Spleen (tissue), 11 donors: Measurements from ENCODE around the gene SIRT3. TPM values are rescaled to one million over a fixed set of nuclear protein-coding genes. Genes with fewer than 3 reads are reported as not detected.

Experiments
- DNase-seq: peaks from one replicate; pipeline ENCODE4 v3.0.0-alpha.2; 2020
- H3K27ac ChIP-seq, 8 donors: fragments of 200-600 bp; sonication (generic) in 7 of 8; 1 replicate in 4 of 8; 2 replicates in 4 of 8; pipeline versions ENCODE4 v1.5.0 to v1.8.0; 2016 to 2021; ENCODE audit warnings: inconsistent platforms in 4 of 8, mild to moderate bottlenecking in 4 of 8, moderate library complexity in 1 of 8
- H3K27me3 ChIP-seq, 7 donors: fragments of 200-600 bp; sonication (generic) in 6 of 7; replicated peaks in 1 of 7; 1 replicate in 4 of 7; 2 replicates in 3 of 7; pipeline versions ENCODE4 v1.5.0 to v1.8.0; 2016 to 2021; ENCODE audit warnings: inconsistent platforms in 3 of 7, mild to moderate bottlenecking in 1 of 7
- H3K36me3 ChIP-seq, 6 donors: fragments of 200-600 bp; sonication (generic) in 5 of 6; 1 replicate in 4 of 6; 2 replicates in 2 of 6; pipeline versions ENCODE4 v1.5.0 to v1.8.0; 2016 to 2021; ENCODE audit warnings: inconsistent platforms in 2 of 6
- H3K4me1 ChIP-seq, 6 donors: fragments of 200-600 bp; sonication (generic) in 5 of 6; 1 replicate in 3 of 6; 2 replicates in 3 of 6; pipeline versions ENCODE4 v1.5.0 to v1.8.0; 2016 to 2021; ENCODE audit warnings: inconsistent platforms in 3 of 6
- H3K4me3 ChIP-seq, 8 donors: fragments of 200-600 bp; sonication (generic) in 7 of 8; 1 replicate in 4 of 8; 2 replicates in 4 of 8; pipeline versions ENCODE4 v1.5.0 to v1.8.0; 2016 to 2021; ENCODE audit warnings: inconsistent platforms in 4 of 8, mild to moderate bottlenecking in 4 of 8, moderate library complexity in 2 of 8
- H3K9me3 ChIP-seq, 8 donors: fragments of 200-600 bp; sonication (generic) in 7 of 8; 1 replicate in 4 of 8; 2 replicates in 4 of 8; pipeline versions ENCODE4 v1.5.0 to v1.8.0; 2016 to 2021; ENCODE audit warnings: inconsistent platforms in 4 of 8
- CTCF ChIP-seq, 11 experiments: fragments of 200-600 bp in 7 of 11; fragments of 450-650 bp in 4 of 11; sonication (generic) in 4 of 11; IDR thresholded peaks in 8 of 11; conservative IDR thresholded peaks in 3 of 11; 1 replicate in 7 of 11; 2 replicates in 4 of 11; pipeline versions ENCODE4 v1.4.0 to v1.8.0; 2016 to 2021; ENCODE audit warnings: antibody characterized with exemption in 11 of 11, inconsistent platforms in 4 of 11, mild to moderate bottlenecking in 1 of 11
- POLR2A ChIP-seq, 3 donors: fragments of 450-650 bp; IDR thresholded peaks; one replicate each; pipeline ENCODE4 v1.5.1; 2017; ENCODE audit warnings: antibody characterized with exemption in 3 of 3, mild to moderate bottlenecking in 1 of 3
- POLR2AphosphoS5 ChIP-seq, 3 donors: sonication (generic); formaldehyde crosslinking; IDR thresholded peaks; one replicate each; pipeline ENCODE4 v1.5.1; 2017; ENCODE audit warnings: antibody characterized with exemption in 3 of 3
- WGBS, 5 donors: extraction: QIAGEN DNeasy Blood & Tissue Kit in 3 of 5; methylation state at CpG; one replicate each; pipeline versions ENCODE4 v1.1.5 to v1.1.7; 2013 to 2018; 5-methylcytosine and 5-hydroxymethylcytosine counted together
- intact Hi-C: fragments of 100-400 bp; cut with DNase I; formaldehyde crosslinking; loops from one replicate; pipeline ENCODE4 v1.15.0; 2023; ENCODE audit warnings: low total_unique reads
- polyA plus RNA-seq, 3 donors: library from polyadenylated mRNA; stranded (reverse); fragments of 200-250 nt; gene quantifications; one replicate each; pipeline ENCODE4 v1.2.1, GENCODE V29; 2013
- total RNA-seq, 7 donors: library from RNA; depleted of rRNA in 3 of 7; stranded (reverse); fragments of >200 nt in 3 of 7; fragmentation: NEBNext Ultra II Directional in 4 of 7; extraction: Animal tissue kit (Norgen Biotek cat#: 25700) in 4 of 7; gene quantifications; one replicate each; pipeline versions ENCODE4 v1.1.0 to v1.2.1, GENCODE V29; 2016 to 2021
- donor health status: healthy with polysubstance abuse.
- donor health status: DM: no; HTN: no; CAD: no; lungs with moderate emphysema.
- donor health status: DM: no; HTN: no; CAD: no.
- donor health status: Bipolar disorder and iron deficiency.
- donor health status: healthy.
- donor health status: DM: no; HTN: no; CAD: no.
- donor health status: DM: yes; HTN: yes; CAD: no.

Gene SIRT3
- total and polyA plus RNA-seq, 10 donors: 11.9 to 28.8 (median 17.5) TPM

GRCh38 chr11:266676-267439 lies 30.7 kb upstream of the SIRT3 start:
- peak overlapping the region in 5 of 8 donors; percentile 21 to 77 (median 60) for H3K27ac ChIP-seq
- intact Hi-C loops: no loop called here
- H3K36me3 ChIP-seq: no peaks in the 10 kb centered on the region
- peak; percentile 83 for DNase-seq
- H3K9me3 ChIP-seq: peaks cover 0 to 14% (median 10%) of the 10 kb centered on the region in 8 donors
- peaks cover 0 to 43% (median 19%) of the 10 kb centered on the region in 6 donors for H3K4me1 ChIP-seq
- no peaks in the 10 kb centered on the region for H3K27me3 ChIP-seq
- WGBS, 5 donors: 67 to 94% (median 74%) methylated on average over 4 to 6 of the region's 13 CpGs
- peak overlapping the region in 1 of 8 donors; percentile 34 for H3K4me3 ChIP-seq
- TF ChIP-seq POLR2AphosphoS5 (IDR thresholded peaks at IDR 0.05): no peak
- no peak for TF ChIP-seq POLR2A (IDR thresholded peaks at IDR 0.05)
- TF ChIP-seq CTCF (IDR thresholded peaks at IDR 0.05 in 8 of 11, conservative IDR thresholded peaks at IDR 0.05 in 3 of 11): no peak

- H3K4me3 ChIP-seq: no peak overlapping the region
- no peak overlapping the region for H3K27ac ChIP-seq
- no peak for TF ChIP-seq POLR2A (IDR thresholded peaks at IDR 0.05)
- no peak for TF ChIP-seq POLR2AphosphoS5 (IDR thresholded peaks at IDR 0.05)
- TF ChIP-seq CTCF (IDR thresholded peaks at IDR 0.05 in 8 of 11, conservative IDR thresholded peaks at IDR 0.05 in 3 of 11): no peak
- no peaks in the 10 kb centered on the region for H3K36me3 ChIP-seq
- no peaks in the 10 kb centered on the region for H3K27me3 ChIP-seq
- 79 to 88% (median 86%) methylated on average over 4 of the region's 4 CpGs for WGBS, 5 donors
- no peak for DNase-seq
- intact Hi-C loops: no loop called here
- H3K9me3 ChIP-seq: peaks cover 0 to 16% (median 10%) of the 10 kb centered on the region in 8 donors
- H3K4me1 ChIP-seq: peaks cover 0 to 16% (median 2%) of the 10 kb centered on the region in 6 donors
Measured at GRCh38 chr11:261624-262023, 25.5 kb upstream of the SIRT3 start.

- Histone ChIP-seq H3K4me1 (peaks cover 0 to 15% (median 2%) of the 10 kb centered on the region in 6 donors), H3K4me3 (no peak overlapping the region), H3K36me3 (no peaks in the 10 kb centered on the region), H3K27me3 (no peaks in the 10 kb centered on the region), H3K27ac (no peak overlapping the region), H3K9me3 (peaks cover 0 to 5% (median 0%) of the 10 kb centered on the region in 8 donors)
- no peak for TF ChIP-seq POLR2A (IDR thresholded peaks at IDR 0.05)
- TF ChIP-seq CTCF (IDR thresholded peaks at IDR 0.05 in 8 of 11, conservative IDR thresholded peaks at IDR 0.05 in 3 of 11): no peak
- no peak for TF ChIP-seq POLR2AphosphoS5 (IDR thresholded peaks at IDR 0.05)
- intact Hi-C loops: loop anchor here (10.0 kb wide), 1 partner anchor 105 kb away; the partner anchor contains the start of gene B4GALNT4
- no peak for DNase-seq
- 51 to 70% (median 68%) methylated on average over 10 of the region's 10 CpGs for WGBS, 5 donors
Measured at GRCh38 chr11:259413-259812, 23.3 kb upstream of the SIRT3 start.

GRCh38 chr11:257766-258493 lies 21.8 kb upstream of the SIRT3 start:
- peaks cover 0 to 11% (median 10%) of the 10 kb centered on the region in 6 donors for H3K36me3 ChIP-seq
- intact Hi-C loops: loop anchor here (10.0 kb wide), 1 partner anchor 107 kb away; the partner anchor contains the start of gene B4GALNT4

More at GRCh38 chr11:257766-258493, 21.8 kb upstream of the SIRT3 start:
- no peak overlapping the region for H3K4me3 ChIP-seq
- no peak overlapping the region for H3K27ac ChIP-seq
- no peak for TF ChIP-seq POLR2AphosphoS5 (IDR thresholded peaks at IDR 0.05)
- TF ChIP-seq POLR2A (IDR thresholded peaks at IDR 0.05): no peak
- TF ChIP-seq CTCF (IDR thresholded peaks at IDR 0.05 in 8 of 11, conservative IDR thresholded peaks at IDR 0.05 in 3 of 11): peak in 1 of 11 experiments; percentile 13
- peaks cover 0 to 15% (median 2%) of the 10 kb centered on the region in 6 donors for H3K4me1 ChIP-seq
- 70 to 86% (median 80%) methylated on average over 15 of the region's 15 CpGs for WGBS, 5 donors
- peaks cover 0 to 5% (median 0%) of the 10 kb centered on the region in 8 donors for H3K9me3 ChIP-seq
- DNase-seq: no peak
- H3K27me3 ChIP-seq: no peaks in the 10 kb centered on the region
